Activated CD4-positive, CD25-positive, alpha-beta regulatory T cell treated with anti-CD3 and anti-CD28 coated beads, Interleukin-2, amount 50 U/mL, for 72 hours (primary cell): Measurements from ENCODE around the gene DOK6.
"Not testable (repeated sequence)": the region's sequence is repeated elsewhere in the genome, so short reads cannot be mapped to it uniquely, and the experiment has no call there.

Experiments used
- DNase-seq: peaks from one replicate; pipeline ENCODE4 v3.0.0; 2021

The DOK6 gene

GRCh38 chr18:69631281-69631680 is 230.6 kb downstream of the DOK6 start:
- DNase-seq: no peak

DNA sequence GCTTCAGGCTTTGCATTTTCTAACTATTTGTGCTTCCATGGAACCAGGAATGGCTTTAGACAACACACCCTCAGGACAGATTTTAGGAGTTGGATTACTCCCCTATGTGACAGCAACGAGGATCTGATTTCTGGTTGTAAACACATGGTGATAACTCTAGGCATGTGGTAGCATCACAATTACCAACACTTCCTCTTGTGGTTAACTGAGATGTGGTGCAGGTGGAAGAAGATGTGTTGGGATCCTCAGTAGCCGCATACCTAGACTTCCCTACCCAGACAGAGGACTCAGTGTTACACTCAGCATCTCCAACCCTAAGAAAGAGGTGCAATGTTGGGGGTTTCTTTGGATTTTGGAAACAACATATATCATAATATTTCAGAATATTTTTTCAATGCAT is 234.8 kb downstream of the DOK6 start:
- no peak for DNase-seq

GRCh38 chr18:69636529-69637301 is 236.0 kb downstream of the DOK6 start:
- DNase-seq: no peak

- no peak for DNase-seq
These were observed 237.4 kb downstream of the DOK6 start for GRCh38 chr18:69638056-69638455.

- DNase-seq: no peak
These were observed 247.0 kb downstream of the DOK6 start for GRCh38 chr18:69647702-69648101.

- DNase-seq: no peak
These were observed 247.8 kb downstream of the DOK6 start for GRCh38 chr18:69648486-69648885.

DNA sequence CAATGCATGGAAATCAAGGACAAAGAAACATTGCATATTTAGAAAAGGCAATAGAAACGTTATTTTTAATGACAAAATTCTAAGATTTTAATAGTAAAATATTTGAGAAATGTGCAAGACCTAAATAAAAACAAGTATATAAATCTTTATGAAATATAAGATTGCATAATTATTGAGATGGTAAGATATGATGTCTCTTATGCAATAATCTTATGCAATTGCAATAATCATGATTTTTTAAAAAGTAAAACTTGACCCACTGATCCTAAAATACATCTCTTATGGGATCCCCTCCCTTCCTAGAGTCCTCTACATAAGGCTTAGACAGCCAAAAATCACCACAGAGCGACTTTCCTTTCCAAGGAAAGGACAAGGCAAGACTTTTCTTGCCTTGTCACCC is 249.0 kb downstream of the DOK6 start:
- DNase-seq: no peak

GRCh38 chr18:69651243-69651642 is 250.6 kb downstream of the DOK6 start:
- DNase-seq: no peak

DNA sequence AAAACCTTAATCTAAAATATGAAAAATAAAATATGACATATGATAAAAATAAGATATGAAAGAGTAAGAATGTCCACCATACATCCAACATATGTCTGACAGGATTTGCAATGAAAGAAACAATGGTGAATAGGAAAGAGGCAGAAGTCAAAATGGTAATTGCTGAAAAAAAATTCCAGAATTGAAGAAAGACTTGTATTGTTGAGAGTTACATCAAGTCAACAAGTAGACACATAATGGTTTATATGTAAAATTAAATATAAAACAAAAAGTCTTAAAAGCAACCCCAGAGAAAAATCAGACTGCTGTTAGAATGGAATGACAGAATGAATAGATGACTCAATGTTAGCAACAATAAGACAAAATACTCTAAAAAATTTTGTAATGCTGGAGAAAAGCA is 255.1 kb downstream of the DOK6 start:
- no peak for DNase-seq

DNA sequence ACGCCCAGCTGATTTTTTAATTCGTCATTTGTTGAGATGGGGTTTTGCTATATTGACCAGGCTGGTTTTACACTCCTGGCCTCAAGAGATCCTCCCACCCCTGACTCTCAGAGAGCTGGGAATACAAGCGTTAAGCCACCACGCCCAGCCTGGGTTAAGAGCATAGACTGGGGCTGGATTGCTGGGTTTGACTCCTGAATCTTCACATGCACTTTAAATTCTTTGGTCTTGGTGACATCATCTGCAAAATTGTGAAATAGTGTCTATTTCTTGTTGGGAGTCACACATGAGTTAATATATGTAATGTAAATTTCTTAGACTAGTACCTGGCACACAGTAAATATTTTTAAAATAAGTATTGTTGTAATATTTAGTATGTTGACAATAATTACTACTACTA is 257.4 kb downstream of the DOK6 start:
- DNase-seq: no peak

DNA sequence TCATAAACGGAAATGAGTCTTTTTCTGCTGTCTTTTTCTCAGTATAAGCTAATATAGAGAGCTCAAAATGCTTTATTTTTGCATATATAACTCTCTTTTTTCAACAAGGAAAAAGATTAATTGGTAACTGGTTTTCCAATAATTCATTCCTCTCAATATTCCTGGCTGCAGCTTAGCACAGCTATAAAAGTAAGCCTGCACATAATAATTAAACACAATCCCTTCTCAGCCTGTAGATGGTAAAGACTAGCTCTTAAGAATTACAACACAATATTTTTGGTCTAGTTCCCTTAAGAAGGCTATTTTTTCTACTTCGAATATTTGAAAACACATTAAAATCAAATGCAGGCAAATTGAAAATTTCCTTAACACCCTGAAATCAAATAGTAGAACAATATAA is 258.0 kb downstream of the DOK6 start:
- no peak for DNase-seq

- no peak for DNase-seq
These were observed 258.5 kb downstream of the DOK6 start for GRCh38 chr18:69659142-69659651.

DNA sequence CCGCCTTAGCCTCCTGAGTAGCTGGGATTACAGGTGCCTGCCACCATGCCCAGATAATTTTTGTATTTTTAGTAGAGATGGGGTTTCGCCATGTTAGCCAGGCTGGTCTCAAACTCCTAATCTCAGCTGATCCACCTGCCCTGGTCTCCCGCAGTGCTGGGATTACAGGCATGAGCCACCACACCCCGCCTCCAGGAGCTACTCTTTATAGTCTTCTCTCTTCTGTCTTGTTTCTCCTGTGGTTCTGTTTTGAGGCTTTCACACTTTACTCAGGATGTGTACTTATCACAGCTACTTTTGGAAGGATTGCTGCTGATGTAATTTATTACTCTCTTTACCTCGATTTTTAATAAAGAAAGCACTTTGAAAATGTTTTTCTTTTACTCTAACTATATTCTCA is 261.4 kb downstream of the DOK6 start:
- not testable (repeated sequence) for DNase-seq

DNA sequence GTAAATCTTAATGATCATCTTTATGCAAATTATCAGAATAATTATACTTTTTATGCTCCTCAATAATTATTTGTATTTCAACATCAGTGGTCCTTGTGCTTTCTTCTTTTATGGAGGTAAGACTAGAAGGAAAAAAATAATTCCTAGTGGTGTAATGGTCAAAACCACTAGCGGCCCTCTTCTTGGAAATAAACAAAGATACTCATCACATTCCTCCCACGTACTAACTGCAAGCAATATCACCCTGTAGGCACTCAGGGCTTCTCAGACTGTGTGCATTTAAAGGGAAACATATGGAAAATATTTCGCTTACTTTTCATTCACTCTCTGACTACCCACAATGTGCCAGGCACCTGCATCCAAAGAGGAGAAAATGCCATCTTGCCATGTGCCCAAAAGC is 263.7 kb downstream of the DOK6 start:
- no peak for DNase-seq

- no peak for DNase-seq
These were observed 273.7 kb downstream of the DOK6 start for GRCh38 chr18:69674292-69674877.

- no peak for DNase-seq
These were observed 274.3 kb downstream of the DOK6 start for GRCh38 chr18:69674966-69675365.

DNA sequence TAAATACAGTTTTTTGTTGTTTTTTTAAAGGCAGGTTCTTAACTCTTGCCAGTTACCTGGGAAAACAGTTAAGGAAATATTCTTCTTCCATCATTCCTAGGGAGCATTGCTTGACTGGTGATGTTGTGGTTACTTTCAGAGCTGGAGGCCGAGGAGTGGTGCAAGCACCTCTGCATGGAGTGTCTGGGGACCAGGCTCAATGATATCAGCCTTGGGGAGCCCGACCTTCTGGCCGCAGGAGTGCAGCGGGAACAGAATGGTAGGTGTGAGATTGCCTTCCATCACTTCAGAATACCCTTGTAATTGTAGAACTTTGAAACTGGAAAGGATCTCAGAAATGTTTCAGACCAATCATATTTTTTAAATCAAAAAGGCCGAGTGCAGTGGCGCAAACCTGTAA is 276.9 kb downstream of the DOK6 start:
- no peak for DNase-seq

- DNase-seq: no peak
These were observed 279.4 kb downstream of the DOK6 start for GRCh38 chr18:69680123-69680522.

GRCh38 chr18:69683176-69683575 is 282.5 kb downstream of the DOK6 start:
- DNase-seq: no peak

GRCh38 chr18:69684789-69685188 is 284.1 kb downstream of the DOK6 start:
- no peak for DNase-seq

GRCh38 chr18:69686861-69687260 is 286.2 kb downstream of the DOK6 start:
- no peak for DNase-seq

DNA sequence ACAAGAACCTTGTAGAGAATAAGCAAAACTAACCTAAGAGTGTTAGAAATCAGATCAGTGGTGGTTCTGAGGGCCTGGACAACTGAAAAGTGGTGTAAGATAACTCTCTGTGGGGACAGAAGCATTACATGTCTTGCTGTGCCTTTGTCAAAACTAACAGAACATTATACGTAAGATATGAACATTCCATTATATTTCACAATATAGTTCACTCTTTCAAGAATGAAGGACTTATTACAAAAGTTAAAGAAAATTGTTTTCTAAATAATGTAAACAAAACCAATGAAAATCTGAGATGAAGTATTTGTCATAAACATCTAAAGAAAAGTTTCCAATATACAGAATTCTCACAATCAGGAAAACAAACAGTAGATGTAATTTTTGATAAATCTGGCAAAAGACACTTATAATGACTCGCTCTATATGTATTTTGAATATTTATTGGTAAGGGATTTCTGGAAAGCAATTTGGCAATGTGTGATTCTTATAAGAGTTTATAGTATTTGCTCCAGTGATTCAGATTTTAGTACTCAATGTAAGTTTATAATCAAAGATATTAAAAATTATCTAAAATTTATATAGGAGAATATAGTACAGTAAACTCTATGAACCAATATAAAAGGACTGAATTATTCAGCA is 288.6 kb downstream of the DOK6 start:
- no peak for DNase-seq

DNA sequence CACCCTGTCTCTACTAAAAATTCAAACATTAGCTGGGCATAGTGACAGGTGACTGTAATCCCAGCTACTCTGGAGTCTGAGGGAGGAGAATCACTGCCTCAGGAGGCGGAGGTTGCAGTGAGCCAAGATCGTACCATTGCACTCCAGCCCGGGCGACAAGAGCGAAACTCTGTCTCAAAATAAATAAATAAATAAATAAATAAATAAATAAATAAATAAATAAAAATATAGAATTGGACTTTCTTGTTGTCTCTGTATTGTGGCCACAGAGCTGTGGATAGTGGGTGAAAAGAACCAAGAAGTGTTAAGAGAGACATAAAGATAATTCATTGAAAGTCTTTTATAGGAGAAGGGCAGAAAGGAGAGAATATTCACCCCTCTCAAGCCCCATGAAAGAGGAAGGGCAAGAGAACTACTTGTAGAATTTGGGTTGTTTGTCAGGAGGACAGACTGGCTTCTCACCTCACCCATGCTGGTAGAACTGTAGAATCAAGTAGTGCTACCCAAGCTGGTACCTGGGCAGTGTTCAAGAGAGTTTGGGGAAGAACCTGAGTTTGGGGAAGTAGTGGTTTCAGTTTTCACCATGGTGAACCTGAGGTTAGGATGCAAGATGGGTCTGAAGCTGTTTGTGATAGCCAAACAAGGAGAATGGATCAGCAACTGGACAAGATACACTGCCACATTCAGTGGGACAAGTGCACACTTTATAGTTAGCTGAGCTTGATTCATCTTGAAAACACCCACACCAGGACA is 290.5 kb downstream of the DOK6 start:
- DNase-seq: no peak
